ENCODE measurements around the gene JOSD2. TPM values are rescaled to one million over a fixed set of nuclear protein-coding genes. Genes with fewer than 3 reads are reported as not detected.

JOSD2 gene, protein sequence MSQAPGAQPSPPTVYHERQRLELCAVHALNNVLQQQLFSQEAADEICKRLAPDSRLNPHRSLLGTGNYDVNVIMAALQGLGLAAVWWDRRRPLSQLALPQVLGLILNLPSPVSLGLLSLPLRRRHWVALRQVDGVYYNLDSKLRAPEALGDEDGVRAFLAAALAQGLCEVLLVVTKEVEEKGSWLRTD
- total RNA-seq = 10 to 100 TPM; 12.1 to 13.7 TPM
- 5.6 TPM for polyA plus RNA-seq (2013, experiment 1 of 2)
- 4.8 TPM for polyA plus RNA-seq (2013, experiment 2 of 2)
- long read RNA-seq, experiment 1, partial matches to known transcripts = 3 of 8 reads
- long read RNA-seq, experiment 1, other reads (novel, unspliced or antisense) = 0 of 8 reads
- long read RNA-seq, experiment 2, partial matches to known transcripts = 0 of 6 reads
- long read RNA-seq, experiment 2, other reads (novel, unspliced or antisense) = 3 of 6 reads
- long read RNA-seq, experiment 3, partial matches to known transcripts = 1 of 4 reads
- long read RNA-seq, experiment 3, other reads (novel, unspliced or antisense) = 0 of 4 reads
- long read RNA-seq, experiment 4, transcript JOSD2-204 (5 exons, 996 nt) = major isoform, 10 of 22 reads
- long read RNA-seq, experiment 4, partial matches to known transcripts = 0 of 22 reads
- long read RNA-seq, experiment 4, other reads (novel, unspliced or antisense) = 2 of 22 reads

DNA sequence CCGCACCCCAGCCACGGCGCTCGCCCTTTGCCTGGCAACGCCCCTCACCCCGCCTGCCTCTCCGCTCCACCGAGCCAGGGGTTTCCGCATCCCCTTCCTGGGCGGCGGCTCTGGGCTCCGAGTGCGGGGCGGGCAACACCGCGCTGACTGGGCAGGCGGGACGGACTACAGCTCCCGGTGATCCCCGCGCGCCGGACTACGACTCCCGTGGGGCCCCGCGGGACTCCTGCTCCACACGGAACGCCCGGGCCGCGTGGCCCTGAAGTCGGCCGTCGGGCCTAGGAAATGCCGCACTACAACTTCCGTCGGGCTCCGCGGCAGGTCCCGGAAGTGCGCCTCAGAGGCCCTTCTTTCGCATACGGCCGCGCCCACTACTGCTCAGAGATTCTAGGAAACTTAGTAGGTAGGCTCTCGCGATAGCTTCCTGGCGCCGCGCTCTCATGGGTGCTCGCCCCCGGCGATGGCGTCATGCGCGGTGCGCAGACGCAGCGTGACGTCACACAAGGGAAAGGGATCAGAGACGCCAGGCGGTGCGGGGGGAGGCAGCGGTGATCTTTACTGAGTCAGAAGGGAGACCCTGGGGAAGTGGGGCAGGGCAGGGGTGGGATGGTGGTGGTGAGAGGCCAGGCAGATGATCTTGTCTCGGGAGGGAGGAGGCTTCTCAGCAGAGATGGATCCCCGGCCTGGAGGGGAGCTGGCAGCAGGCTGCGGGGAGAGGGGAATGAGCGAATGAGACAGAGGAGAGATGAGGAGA lies at the start of gene JOSD2:
JOSD2 (minus strand) TSS at position 123 of the 754 bp plus-strand sequence. CDS start 760 bp downstream, outside the sequence.
- WGBS, 2 experiments (ENCODE audit: insufficient coverage in 1 of 2, insufficient read length in 1 of 2) = 27 to 38% methylated on average over 23 to 69 of the region's 69 CpGs
- H3K27ac Mint-ChIP-seq = peak within 1 kb of the TSS; percentile 94

DNA sequence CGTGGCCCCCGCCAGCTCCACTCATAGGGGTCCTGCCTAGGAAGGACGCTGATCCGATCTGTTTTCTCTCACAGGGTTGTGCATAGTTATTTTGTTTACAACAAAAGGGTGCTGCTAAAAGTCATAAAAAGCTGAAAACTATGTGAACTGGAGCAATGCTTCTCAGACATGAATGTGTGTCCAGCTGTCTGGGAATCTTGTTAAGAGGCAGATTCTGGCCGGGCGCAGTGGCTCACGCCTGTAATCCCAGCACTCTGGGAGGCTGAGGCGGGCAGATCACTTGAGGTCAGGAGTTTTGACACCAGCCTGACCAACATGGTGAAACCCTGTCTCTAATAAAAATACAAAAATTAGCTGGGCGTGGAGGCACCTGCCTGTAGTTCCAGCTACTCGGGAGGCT lies 48.6 kb upstream of the JOSD2 start:
- no peaks in the 10 kb centered on the region for H3K36me3 ChIP-seq (ENCODE audit: control insufficient read depth, insufficient read depth, low read length)
- H3K4me3 ChIP-seq (ENCODE audit: low read length) = no peak overlapping the region
- Mint-ChIP-seq H3K36me3 (ENCODE audit: low read depth) (no peaks in the 10 kb centered on the region), H3K9me3 (no peaks in the 10 kb centered on the region), H3K27ac (no peak overlapping the region), H3K4me1 (peaks cover 8% of the 10 kb centered on the region), H3K4me3 (no peak overlapping the region), H3K27me3 (ENCODE audit: insufficient read depth) (peaks cover 84% of the 10 kb centered on the region)
- WGBS, 2 experiments (ENCODE audit: insufficient coverage in 1 of 2, insufficient read length in 1 of 2) = 67 to 73% methylated on average over 10 of the region's 10 CpGs
- DNase-seq = no peak
- no peaks in the 10 kb centered on the region for H3K4me1 ChIP-seq (ENCODE audit: control insufficient read depth, insufficient read depth, low read length)
- H3K27me3 ChIP-seq (ENCODE audit: control insufficient read depth, insufficient read depth, low read length, poor library complexity, severe bottlenecking) = peaks cover under 1% of the 10 kb centered on the region
- no peak for TF ChIP-seq CTCF (conservative IDR thresholded peaks at IDR 0.05)
- H3K9ac ChIP-seq (ENCODE audit: extremely low read depth, low read length, poor library complexity, severe bottlenecking) = no peak overlapping the region
- H3K27ac ChIP-seq (ENCODE audit: low read depth, low read length) = no peak overlapping the region
- no peaks in the 10 kb centered on the region for H3K9me3 ChIP-seq (ENCODE audit: control insufficient read depth, low read length)

More for the DNA sequence above, at the start of gene JOSD2:
- no peaks in the 10 kb centered on the region for H3K9me3 ChIP-seq (ENCODE audit: control insufficient read depth, low read length)
- peak; percentile 98 for DNase-seq
- peak within 1 kb of the TSS; percentile 97 for H3K27ac ChIP-seq (ENCODE audit: low read depth, low read length)
- peak within 1 kb of the TSS; percentile 38 for H3K9ac ChIP-seq (ENCODE audit: extremely low read depth, low read length, poor library complexity, severe bottlenecking)
- H3K4me3 Mint-ChIP-seq = peak within 1 kb of the TSS; percentile 70
- H3K36me3 Mint-ChIP-seq (ENCODE audit: low read depth) = no peaks in the 10 kb centered on the region
- no peaks in the 10 kb centered on the region for H3K27me3 ChIP-seq (ENCODE audit: control insufficient read depth, insufficient read depth, low read length, poor library complexity, severe bottlenecking)
- no peaks in the 10 kb centered on the region for H3K4me1 ChIP-seq (ENCODE audit: control insufficient read depth, insufficient read depth, low read length)
- TF ChIP-seq CTCF (conservative IDR thresholded peaks at IDR 0.05) = no peak
- no peaks in the 10 kb centered on the region for H3K9me3 Mint-ChIP-seq
- peak within 1 kb of the TSS; percentile 73 for H3K4me3 ChIP-seq (ENCODE audit: low read length)
- H3K4me1 Mint-ChIP-seq = peaks cover 1% of the 10 kb centered on the region
- H3K36me3 ChIP-seq (ENCODE audit: control insufficient read depth, insufficient read depth, low read length) = no peaks in the 10 kb centered on the region
- H3K27me3 Mint-ChIP-seq (ENCODE audit: insufficient read depth) = peaks cover 37% of the 10 kb centered on the region

DNA sequence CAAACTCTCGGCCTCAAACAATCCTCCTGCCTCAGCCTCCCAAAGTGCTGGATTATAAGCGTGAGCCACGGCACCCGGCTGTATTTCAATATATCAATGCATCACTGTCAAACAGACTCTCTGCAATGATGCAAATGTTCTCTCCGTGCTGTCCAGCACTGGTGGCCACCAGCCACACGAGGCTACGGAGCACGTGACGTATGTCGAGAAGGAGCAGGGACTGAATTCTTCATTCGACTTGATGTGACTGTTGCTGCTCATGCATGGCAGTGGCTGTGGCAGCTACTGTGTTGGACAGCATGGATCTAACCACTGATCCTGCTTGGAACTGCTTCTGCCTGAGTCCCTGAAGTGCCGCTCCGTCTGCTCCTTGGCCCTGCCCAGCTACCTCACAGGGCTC lies 47.5 kb upstream of the JOSD2 start:
- no peak for TF ChIP-seq CTCF (conservative IDR thresholded peaks at IDR 0.05)
- no peak overlapping the region for H3K4me3 ChIP-seq (ENCODE audit: low read length)
- 92 to 96% methylated on average over 11 to 13 of the region's 13 CpGs for WGBS, 2 experiments (ENCODE audit: insufficient coverage in 1 of 2, insufficient read length in 1 of 2)
- no peak overlapping the region for H3K9ac ChIP-seq (ENCODE audit: extremely low read depth, low read length, poor library complexity, severe bottlenecking)
- Mint-ChIP-seq H3K9me3 (no peaks in the 10 kb centered on the region), H3K27me3 (ENCODE audit: insufficient read depth) (peaks cover 84% of the 10 kb centered on the region), H3K4me1 (peaks cover 8% of the 10 kb centered on the region), H3K36me3 (ENCODE audit: low read depth) (no peaks in the 10 kb centered on the region), H3K27ac (no peak overlapping the region), H3K4me3 (no peak overlapping the region)
- H3K27me3 ChIP-seq (ENCODE audit: control insufficient read depth, insufficient read depth, low read length, poor library complexity, severe bottlenecking) = no peaks in the 10 kb centered on the region
- H3K27ac ChIP-seq (ENCODE audit: low read depth, low read length) = no peak overlapping the region
- H3K4me1 ChIP-seq (ENCODE audit: control insufficient read depth, insufficient read depth, low read length) = no peaks in the 10 kb centered on the region
- no peak for DNase-seq
- no peaks in the 10 kb centered on the region for H3K9me3 ChIP-seq (ENCODE audit: control insufficient read depth, low read length)
- no peaks in the 10 kb centered on the region for H3K36me3 ChIP-seq (ENCODE audit: control insufficient read depth, insufficient read depth, low read length)
